HL-60 (cell line): ENCODE measurements around the gene CXXC5.

Experiments
- CTCF ChIP-seq: IDR thresholded peaks from one replicate; pipeline ENCODE4 v1.5.1; 2011; ENCODE audit warnings: low read length, control low read depth, inconsistent platforms; ENCODE audit not compliant: insufficient read depth
- GABPA ChIP-seq: IDR thresholded peaks from 2 replicates; pipeline ENCODE4 v1.6.1; 2012; ENCODE audit warnings: low read depth
- POLR2AphosphoS5 ChIP-seq: IDR thresholded peaks from 2 replicates; pipeline ENCODE4 v1.6.1; 2012; ENCODE audit warnings: low read depth
- SPI1 ChIP-seq: IDR thresholded peaks from 2 replicates; pipeline ENCODE4 v1.6.1; 2012; ENCODE audit warnings: low read depth, mild to moderate bottlenecking, borderline replicate concordance
- TF ChIP-seq, protein P1 (sequence below): IDR thresholded peaks from 2 replicates; pipeline ENCODE4 v1.6.1; 2012; ENCODE audit warnings: low read depth; ENCODE audit not compliant: insufficient replicate concordance

- TF ChIP-seq, protein P1, sequence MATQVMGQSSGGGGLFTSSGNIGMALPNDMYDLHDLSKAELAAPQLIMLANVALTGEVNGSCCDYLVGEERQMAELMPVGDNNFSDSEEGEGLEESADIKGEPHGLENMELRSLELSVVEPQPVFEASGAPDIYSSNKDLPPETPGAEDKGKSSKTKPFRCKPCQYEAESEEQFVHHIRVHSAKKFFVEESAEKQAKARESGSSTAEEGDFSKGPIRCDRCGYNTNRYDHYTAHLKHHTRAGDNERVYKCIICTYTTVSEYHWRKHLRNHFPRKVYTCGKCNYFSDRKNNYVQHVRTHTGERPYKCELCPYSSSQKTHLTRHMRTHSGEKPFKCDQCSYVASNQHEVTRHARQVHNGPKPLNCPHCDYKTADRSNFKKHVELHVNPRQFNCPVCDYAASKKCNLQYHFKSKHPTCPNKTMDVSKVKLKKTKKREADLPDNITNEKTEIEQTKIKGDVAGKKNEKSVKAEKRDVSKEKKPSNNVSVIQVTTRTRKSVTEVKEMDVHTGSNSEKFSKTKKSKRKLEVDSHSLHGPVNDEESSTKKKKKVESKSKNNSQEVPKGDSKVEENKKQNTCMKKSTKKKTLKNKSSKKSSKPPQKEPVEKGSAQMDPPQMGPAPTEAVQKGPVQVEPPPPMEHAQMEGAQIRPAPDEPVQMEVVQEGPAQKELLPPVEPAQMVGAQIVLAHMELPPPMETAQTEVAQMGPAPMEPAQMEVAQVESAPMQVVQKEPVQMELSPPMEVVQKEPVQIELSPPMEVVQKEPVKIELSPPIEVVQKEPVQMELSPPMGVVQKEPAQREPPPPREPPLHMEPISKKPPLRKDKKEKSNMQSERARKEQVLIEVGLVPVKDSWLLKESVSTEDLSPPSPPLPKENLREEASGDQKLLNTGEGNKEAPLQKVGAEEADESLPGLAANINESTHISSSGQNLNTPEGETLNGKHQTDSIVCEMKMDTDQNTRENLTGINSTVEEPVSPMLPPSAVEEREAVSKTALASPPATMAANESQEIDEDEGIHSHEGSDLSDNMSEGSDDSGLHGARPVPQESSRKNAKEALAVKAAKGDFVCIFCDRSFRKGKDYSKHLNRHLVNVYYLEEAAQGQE: no peak
- TF ChIP-seq CTCF (no peak), GABPA (no peak), POLR2AphosphoS5 (peak; percentile 25; the same call in 1 of the 2 replicates), SPI1 (no peak)
Observed at GRCh38 chr5:139649082-139649991, 1.2 kb downstream of the CXXC5 start.
